Adipocyte (in vitro differentiated cells): ENCODE measurements around the gene PTPRG.

Experiments used
- DNase-seq: peaks from one replicate; pipeline ENCODE4 v3.0.0-alpha.2; 2015; ENCODE audit warnings: low read depth
- H3K27me3 ChIP-seq: replicated peaks from 2 replicates; pipeline ENCODE4 v1.7.0; 2013; ENCODE audit warnings: mild to moderate bottlenecking, low read length, moderate library complexity; ENCODE audit not compliant: control insufficient read depth, insufficient read depth
- H3K36me3 ChIP-seq: 2 replicates; pipeline ENCODE4 v1.7.0; 2013; ENCODE audit warnings: low read length, mild to moderate bottlenecking, moderate library complexity; ENCODE audit not compliant: control insufficient read depth, insufficient read depth, severe bottlenecking
- H3K4me1 ChIP-seq: 2 replicates; pipeline ENCODE4 v1.7.0; 2013; ENCODE audit warnings: mild to moderate bottlenecking, low read length, moderate library complexity; ENCODE audit not compliant: control insufficient read depth, insufficient read depth
- H3K4me3 ChIP-seq: 2 replicates; pipeline ENCODE4 v1.7.0; 2013; ENCODE audit warnings: mild to moderate bottlenecking, low read length, moderate library complexity
- H3K9ac ChIP-seq: 2 replicates; pipeline ENCODE4 v1.7.0; 2013; ENCODE audit warnings: mild to moderate bottlenecking, low read length, moderate library complexity
- H3K9me3 ChIP-seq: 2 replicates; pipeline ENCODE4 v1.7.0; 2013; ENCODE audit warnings: mild to moderate bottlenecking, low read length, moderate library complexity; ENCODE audit not compliant: control insufficient read depth

PTPRG gene

DNA sequence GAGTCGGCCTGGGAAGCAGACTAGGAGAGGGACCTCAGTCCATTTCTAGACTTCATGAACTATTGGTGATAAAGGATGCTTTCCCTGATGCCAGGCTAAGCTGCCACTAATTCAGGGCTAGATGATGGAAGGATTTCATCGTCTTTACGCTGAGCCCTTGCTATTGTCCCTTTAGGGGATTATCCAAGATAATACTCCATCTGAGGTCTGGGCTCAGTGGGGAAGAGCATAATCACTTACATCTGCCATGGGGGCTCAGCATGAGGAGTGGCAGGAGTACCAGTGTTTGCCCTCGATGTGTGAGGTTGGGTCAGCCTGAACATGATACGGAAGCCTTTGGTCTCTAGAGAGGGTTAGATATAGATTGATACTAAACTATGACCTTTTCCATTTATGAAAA lies 47.3 kb downstream of the PTPRG start:
- Histone ChIP-seq H3K4me1 (peaks cover 17% of the 10 kb centered on the region), H3K9ac (no peak overlapping the region), H3K27me3 (no peaks in the 10 kb centered on the region), H3K4me3 (no peak overlapping the region), H3K36me3 (peaks cover 18% of the 10 kb centered on the region), H3K9me3 (no peaks in the 10 kb centered on the region)
- DNase-seq: no peak

GRCh38 chr3:61610316-61610715 lies 48.9 kb downstream of the PTPRG start:
- no peak for DNase-seq
- Histone ChIP-seq H3K9me3 (no peaks in the 10 kb centered on the region), H3K27me3 (no peaks in the 10 kb centered on the region), H3K4me1 (peaks cover 22% of the 10 kb centered on the region), H3K9ac (no peak overlapping the region), H3K4me3 (no peak overlapping the region), H3K36me3 (peaks cover 18% of the 10 kb centered on the region)

DNA sequence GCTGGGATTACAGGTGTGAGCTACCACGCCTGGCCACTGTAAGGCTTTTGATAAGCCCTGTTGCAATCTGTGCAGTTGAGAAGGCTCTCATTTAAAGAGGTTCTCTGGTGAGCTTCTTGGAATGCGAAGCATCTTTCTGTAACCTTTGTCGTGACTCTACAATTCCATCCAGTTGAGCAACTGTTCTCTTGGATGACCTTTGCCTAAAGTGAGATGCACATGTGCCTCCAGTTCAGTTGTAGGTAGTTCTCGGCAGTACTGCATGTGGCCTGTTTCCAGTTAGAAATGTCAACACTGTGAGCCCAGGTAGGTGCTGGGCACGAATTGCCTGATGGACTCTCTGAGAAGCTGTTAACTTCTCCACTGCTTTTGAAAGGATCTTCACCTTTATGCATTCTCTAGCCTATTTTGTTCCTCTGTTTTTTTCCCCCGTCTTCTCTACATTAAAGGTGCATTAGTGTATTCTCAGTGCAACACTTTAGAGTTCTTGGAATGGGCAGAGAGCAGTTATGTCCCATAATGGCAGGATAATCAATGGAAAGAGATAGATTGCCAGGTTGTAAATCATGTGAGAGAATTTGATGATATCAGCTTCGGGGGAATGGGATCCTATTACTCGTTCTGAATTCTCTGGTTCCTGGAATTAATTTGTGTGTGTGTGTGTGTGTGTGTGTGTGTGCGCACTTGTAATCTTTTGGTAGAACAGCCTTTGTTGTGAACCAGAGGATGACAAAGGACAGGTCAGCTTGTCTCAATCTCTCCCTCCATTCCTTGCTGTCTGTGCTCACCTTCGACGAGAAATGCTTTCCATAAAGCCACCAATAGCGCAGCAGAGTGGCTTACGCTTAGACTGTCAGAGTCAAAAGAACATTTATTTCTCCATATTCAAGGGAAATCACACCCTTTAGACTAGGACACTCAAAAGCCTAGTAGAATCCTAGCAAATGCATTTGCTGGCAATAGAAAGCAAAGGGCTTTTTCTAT lies 51.1 kb downstream of the PTPRG start:
- peaks cover 42% of the 10 kb centered on the region for H3K4me1 ChIP-seq
- no peak overlapping the region for H3K4me3 ChIP-seq
- H3K9me3 ChIP-seq: no peaks in the 10 kb centered on the region
- peak; percentile 22 for DNase-seq
- H3K36me3 ChIP-seq: peaks cover 9% of the 10 kb centered on the region
- no peak overlapping the region for H3K9ac ChIP-seq
- no peaks in the 10 kb centered on the region for H3K27me3 ChIP-seq

GRCh38 chr3:61613666-61614065 lies 52.3 kb downstream of the PTPRG start:
- Histone ChIP-seq H3K9ac (no peak overlapping the region), H3K4me3 (no peak overlapping the region), H3K36me3 (peaks cover 9% of the 10 kb centered on the region), H3K4me1 (peaks cover 50% of the 10 kb centered on the region), H3K9me3 (no peaks in the 10 kb centered on the region), H3K27me3 (no peaks in the 10 kb centered on the region)
- no peak for DNase-seq

DNA sequence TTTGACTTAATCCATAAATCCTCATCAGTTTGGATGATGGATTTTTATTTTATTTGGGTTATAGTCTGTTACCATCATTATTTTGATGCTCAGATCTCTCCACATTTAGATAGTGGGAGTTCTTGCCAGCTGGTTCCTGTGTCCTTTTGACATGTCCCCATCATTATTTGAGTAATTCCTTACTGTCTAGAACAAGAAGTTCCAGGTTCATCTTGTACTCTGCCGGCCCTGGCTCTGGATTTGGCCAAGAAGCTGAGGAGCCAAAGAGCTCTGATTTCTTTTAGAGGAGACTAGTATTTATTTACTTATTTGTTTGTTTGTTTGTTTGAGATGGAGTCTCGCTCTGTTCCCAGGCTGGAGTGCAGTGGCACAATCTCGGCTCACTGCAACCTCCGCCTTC lies 54.3 kb downstream of the PTPRG start:
- no peak overlapping the region for H3K9ac ChIP-seq
- peaks cover 50% of the 10 kb centered on the region for H3K4me1 ChIP-seq
- H3K9me3 ChIP-seq: no peaks in the 10 kb centered on the region

GRCh38 chr3:61616586-61616985 lies 55.2 kb downstream of the PTPRG start:
- Histone ChIP-seq H3K4me1 (peaks cover 50% of the 10 kb centered on the region), H3K9me3 (no peaks in the 10 kb centered on the region), H3K36me3 (peaks cover 9% of the 10 kb centered on the region), H3K9ac (no peak overlapping the region), H3K4me3 (no peak overlapping the region), H3K27me3 (no peaks in the 10 kb centered on the region)
- DNase-seq: no peak

More for the DNA sequence above, 54.3 kb downstream of the PTPRG start:
- Histone ChIP-seq H3K4me3 (no peak overlapping the region), H3K36me3 (peaks cover 9% of the 10 kb centered on the region), H3K27me3 (no peaks in the 10 kb centered on the region)
- no peak for DNase-seq

- peak; percentile 17 for DNase-seq
- peak overlapping the region; percentile 56 for H3K4me3 ChIP-seq
- H3K4me1 ChIP-seq: peaks cover 49% of the 10 kb centered on the region
- peak overlapping the region; percentile 43 for H3K9ac ChIP-seq
- H3K27me3 ChIP-seq: no peaks in the 10 kb centered on the region
- H3K36me3 ChIP-seq: peaks cover 13% of the 10 kb centered on the region
- no peaks in the 10 kb centered on the region for H3K9me3 ChIP-seq
Observed at GRCh38 chr3:61617041-61617440, 55.7 kb downstream of the PTPRG start.

GRCh38 chr3:61617651-61618050 lies 56.3 kb downstream of the PTPRG start:
- peak overlapping the region; percentile 56 for H3K4me3 ChIP-seq
- no peaks in the 10 kb centered on the region for H3K9me3 ChIP-seq
- peaks cover 14% of the 10 kb centered on the region for H3K36me3 ChIP-seq
- peak overlapping the region; percentile 43 for H3K9ac ChIP-seq
- no peak for DNase-seq
- H3K27me3 ChIP-seq: no peaks in the 10 kb centered on the region
- peaks cover 43% of the 10 kb centered on the region for H3K4me1 ChIP-seq

DNA sequence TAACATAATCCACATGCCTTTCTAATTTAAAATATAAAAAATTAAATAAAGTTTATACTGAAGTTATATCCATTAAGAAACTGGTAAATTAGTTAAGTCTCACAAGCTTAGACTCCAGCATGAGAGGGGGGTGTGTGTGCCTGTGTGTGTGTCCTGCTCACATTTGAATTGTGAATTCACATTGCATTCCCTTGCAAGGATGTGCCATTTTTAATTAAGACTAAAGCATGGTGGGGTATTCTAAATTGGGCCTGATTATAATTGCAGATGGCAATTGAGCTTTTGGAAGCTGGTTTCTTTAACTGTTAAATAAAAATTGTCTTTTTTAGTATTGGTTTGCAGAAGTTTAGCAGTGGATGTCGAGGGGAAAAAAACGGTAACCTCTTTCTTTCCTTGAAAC lies 56.9 kb downstream of the PTPRG start:
- no peak for DNase-seq
- H3K4me3 ChIP-seq: no peak overlapping the region
- H3K9me3 ChIP-seq: no peaks in the 10 kb centered on the region
- H3K9ac ChIP-seq: no peak overlapping the region
- H3K4me1 ChIP-seq: peaks cover 37% of the 10 kb centered on the region
- H3K27me3 ChIP-seq: no peaks in the 10 kb centered on the region
- H3K36me3 ChIP-seq: peaks cover 17% of the 10 kb centered on the region

- DNase-seq: no peak
- Histone ChIP-seq H3K4me3 (no peak overlapping the region), H3K36me3 (peaks cover 24% of the 10 kb centered on the region), H3K9ac (no peak overlapping the region), H3K4me1 (peaks cover 31% of the 10 kb centered on the region), H3K9me3 (no peaks in the 10 kb centered on the region), H3K27me3 (no peaks in the 10 kb centered on the region)
Observed at GRCh38 chr3:61618871-61619270, 57.5 kb downstream of the PTPRG start.

DNA sequence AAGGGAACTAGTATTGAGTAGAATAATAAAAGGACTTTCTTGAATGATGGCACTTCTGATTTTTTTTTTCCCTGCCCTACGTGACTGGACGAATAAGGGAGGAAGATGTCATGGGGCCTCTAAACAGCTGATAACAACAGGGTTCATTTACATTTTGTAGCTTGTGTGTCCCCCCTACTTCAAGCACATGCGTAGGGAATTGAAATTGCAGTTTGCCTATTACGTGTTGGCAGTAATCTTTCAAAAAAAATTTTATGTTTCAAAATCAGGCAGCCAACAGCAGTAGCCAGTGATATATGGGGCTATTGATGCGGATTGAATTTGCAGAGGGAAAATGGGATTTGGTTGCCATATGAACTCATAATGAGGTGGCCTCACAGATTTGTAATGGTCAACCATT lies 58.7 kb downstream of the PTPRG start:
- no peak overlapping the region for H3K4me3 ChIP-seq
- H3K9ac ChIP-seq: no peak overlapping the region
- H3K36me3 ChIP-seq: peaks cover 35% of the 10 kb centered on the region
- H3K9me3 ChIP-seq: no peaks in the 10 kb centered on the region
- peaks cover 28% of the 10 kb centered on the region for H3K4me1 ChIP-seq
- no peaks in the 10 kb centered on the region for H3K27me3 ChIP-seq
- no peak for DNase-seq
